Measurements from ENCODE around the gene SKA1. TPM values are rescaled to one million over a fixed set of nuclear protein-coding genes. Genes with fewer than 3 reads are reported as not detected.
"Not testable (repeated sequence)": the region's sequence is repeated elsewhere in the genome, so short reads cannot be mapped to it uniquely, and the experiment has no call there.

The SKA1 gene
- polyA plus RNA-seq, 10 donors: 2.9 to 7.3 (median 4.4) TPM

DNA sequence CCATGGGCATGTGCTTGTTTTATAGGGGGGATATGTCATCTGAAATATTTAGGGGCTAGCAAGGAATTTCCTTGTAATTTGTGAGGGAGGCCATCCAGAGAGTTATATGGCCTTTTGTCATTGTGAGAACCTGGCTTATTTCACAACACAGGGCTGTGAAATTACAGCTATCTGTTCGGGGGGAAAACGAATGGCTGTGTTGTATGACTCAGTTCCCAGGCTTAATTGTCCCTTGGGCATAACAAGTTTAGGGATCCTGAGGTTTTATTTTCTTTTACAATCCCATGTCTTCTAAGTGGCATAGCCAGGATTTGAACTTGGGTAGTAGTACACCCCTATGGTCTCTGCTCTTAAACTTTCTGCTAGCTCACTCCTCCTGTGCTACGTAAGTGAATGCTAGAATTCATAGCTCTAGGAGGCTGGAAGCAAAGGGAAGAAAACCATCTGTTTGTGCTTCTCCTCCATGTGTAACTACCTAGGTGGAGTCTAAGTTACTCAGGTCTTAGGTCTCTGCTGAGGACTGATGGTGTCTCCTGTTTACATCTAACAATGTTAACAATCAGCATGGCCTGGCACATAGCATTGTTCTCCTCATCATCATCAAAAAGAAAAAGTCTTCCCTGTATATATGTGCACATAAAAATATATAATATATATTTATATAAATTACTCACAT, 53.8 kb downstream of the SKA1 start:
- no peak for DNase-seq

DNA sequence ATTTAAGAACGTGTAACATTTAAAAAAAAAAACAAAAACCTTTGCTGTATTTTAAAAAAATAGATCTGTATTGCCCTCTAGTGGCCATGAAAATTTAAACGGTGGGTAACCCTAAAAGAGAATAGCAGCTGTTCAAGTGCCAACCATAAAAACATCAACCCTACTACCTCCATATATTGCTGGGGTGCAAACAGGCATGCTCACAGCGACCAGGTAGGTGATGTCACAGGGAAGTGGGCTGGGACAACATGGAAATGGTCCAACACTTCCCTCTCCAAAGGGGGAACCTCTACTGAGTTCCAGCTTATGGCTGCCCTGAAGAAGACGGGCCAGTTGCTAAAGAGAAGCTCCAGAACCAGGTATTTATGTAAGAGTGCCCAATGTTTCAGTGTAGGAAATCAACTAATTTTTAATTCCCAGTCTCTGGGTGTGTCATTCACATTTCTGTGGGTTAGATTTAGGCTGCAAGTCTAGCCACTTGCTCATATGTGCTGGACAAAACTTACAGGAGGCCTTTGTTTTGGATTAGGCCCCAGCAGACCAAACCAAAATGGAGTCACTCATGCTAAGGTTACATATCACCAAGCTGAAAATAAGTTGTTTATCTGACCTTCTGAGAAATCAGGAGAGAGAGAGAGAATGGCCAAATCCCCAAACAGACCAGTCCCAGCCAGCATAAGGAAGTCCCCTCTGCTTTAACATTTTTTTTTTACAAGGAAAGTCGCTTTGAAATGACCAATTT, 54.5 kb downstream of the SKA1 start:
- peak; percentile 1 to 31 (median 19) for DNase-seq

DNA sequence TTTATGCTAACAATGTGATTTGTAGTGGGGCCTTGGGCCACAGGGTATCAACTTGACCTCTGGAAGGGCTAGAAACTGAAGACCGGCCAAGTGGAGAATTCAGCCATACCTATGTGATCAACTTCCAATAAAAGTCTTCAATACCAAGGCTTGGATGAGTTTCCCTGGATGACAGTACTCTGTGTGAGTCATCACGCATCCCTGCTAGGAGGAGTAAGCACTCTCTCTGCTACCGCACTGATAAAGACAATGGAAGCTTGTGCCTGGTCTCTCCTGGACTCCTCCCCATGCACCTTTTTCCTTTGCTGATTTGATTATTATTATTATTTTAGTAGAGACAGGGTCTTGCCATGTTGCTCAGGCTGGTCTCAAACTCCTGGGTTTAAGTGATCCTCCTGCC, 58.1 kb downstream of the SKA1 start:
- no peak for DNase-seq

DNA sequence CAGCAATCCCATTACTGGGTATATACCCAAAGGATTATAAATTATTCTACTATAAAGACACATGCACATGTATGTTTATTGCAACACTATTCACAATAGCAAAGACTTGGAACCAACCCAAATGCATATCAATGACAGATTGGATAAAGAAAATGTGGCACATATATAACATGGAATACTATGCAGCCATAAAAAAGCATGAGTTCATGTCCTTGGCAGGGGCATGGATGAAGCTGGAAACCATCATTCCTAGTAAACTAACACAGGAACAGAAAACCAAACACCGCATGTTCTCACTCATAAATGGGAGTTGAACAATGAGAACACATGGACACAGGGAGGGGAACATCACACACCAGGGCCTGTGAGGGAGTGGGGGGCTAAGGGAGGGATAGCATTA, 61.9 kb downstream of the SKA1 start:
- DNase-seq: not testable (repeated sequence)

DNA sequence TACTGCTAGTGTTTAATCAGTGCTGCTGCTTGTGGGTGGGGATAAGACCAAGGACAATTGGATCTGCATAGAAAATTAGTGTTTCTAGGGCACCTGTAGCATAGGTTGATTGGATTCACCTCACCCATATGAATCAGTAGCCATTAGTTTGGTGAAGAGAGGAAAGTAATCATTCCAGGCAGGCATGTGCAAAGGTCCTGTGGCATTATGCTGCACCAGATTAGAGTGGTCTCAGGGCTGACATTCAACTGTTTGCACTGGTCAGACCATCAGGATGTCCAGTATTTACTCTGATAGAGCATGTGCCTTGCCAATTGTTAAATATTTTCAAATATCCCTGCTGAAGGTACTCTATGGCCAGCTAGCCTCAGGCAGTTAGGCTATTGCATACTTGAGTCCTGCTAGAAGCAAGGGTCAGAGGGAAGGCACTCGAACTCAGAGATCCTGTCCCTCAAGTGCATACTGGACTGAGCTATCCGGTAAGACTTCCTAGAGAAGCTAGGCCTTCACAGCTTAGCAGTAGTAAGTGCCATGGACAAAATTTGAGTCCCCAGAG, 64.7 kb downstream of the SKA1 start:
- DNase-seq: no peak

DNA sequence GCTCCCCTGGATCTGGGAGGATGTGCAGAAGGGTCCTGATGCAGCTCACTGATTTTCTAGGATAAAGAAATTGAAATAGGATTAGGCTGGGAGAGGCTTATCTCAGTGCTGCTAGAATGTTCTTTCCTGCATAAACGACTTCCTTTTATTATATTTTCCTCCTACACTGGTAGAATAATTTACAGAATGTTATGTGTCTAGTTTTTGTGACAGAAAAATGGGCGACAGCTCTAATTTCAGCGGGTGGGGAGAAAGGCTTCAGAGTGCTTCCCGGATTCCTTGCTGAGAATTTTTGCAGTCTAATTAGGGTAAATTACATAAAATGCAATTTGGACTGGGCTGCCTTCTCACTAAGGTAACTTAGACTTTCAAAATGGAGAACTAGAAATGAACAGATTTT, 66.2 kb downstream of the SKA1 start:
- no peak for DNase-seq

DNA sequence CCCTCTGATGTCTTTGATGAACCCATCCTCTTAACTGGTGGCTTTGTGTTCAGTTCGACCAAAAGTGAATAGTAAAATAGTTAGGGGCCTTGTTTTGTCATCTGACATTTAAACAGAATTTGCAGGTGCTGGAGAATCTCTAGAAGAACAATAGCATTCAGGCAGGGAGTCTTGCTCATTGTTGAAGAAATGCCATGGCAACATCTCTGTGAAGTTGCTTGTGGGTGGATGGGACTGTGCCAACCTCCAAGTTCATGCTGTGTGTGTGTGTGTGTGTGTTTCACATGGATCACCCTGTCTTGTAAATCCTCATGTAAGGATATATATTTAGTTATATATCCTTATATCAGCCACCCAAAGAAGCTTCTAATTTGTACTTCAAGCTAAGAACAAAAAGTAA, 66.7 kb downstream of the SKA1 start:
- no peak for DNase-seq

Other genes with a start within 250 kb of the SKA1 start
- gene MYO5B, start 179.9 kb upstream of the SKA1 start, polyA plus RNA-seq (ENCODE audit: insufficient read length in 10 of 10): 1 to 10 TPM; 1.1 to 4.1 (median 1.7) TPM
- gene CFAP53, start 108.6 kb upstream of the SKA1 start, polyA plus RNA-seq (ENCODE audit: insufficient read length in 10 of 10): under 1 TPM in 9 of 10 donors, not detected in 1; 0.19 to 0.62 (median 0.25) TPM
- gene MBD1, start 93.5 kb upstream of the SKA1 start, polyA plus RNA-seq (ENCODE audit: insufficient read length in 10 of 10): 10 to 100 TPM; 28.7 to 43.3 (median 39.5) TPM
- 10 to 100 TPM; 26.6 to 41.8 (median 34.1) TPM for gene CXXC1, start 87.4 kb upstream of the SKA1 start, polyA plus RNA-seq (ENCODE audit: insufficient read length in 10 of 10)
- 10 to 100 TPM in 5 of 10 donors, 1 to 10 TPM in 5; 5.1 to 16.2 (median 9.8) TPM for gene MAPK4, start 185.0 kb downstream of the SKA1 start, polyA plus RNA-seq (ENCODE audit: insufficient read length in 10 of 10)

Data from muscle of back (tissue), 11 donors.